GM21619 (cell line): Measurements from ENCODE around the gene IFT172.
A peak's percentile ranks its signal among the peaks of the same experiment; 100 is the strongest.
"Not testable (repeated sequence)": the region's sequence is repeated elsewhere in the genome, so short reads cannot be mapped to it uniquely, and the experiment has no call there.

Experiments used
- ATAC-seq: cut with Tn5 transposase; IDR thresholded peaks from one replicate; pipeline ENCODE4 v1.9.1; 2021; ENCODE audit not compliant: unreplicated experiment

IFT172 gene

DNA sequence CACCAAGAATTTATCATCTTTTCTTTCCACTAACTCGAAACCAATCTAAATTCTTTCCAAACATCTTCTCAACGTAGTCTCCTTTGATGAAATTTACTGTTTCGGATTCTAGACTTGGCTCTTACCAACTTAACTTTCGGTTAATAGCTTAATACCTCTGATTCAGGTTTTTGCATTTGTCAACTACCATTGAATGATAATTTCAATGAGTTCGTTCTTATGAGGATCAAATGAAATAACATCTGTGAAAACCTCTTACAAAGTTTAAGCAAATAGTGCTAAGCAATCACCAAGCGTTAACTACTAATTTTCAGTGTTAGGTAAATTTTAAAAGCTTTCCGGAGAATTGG, 61.7 kb downstream of the IFT172 start:
- ATAC-seq, result no peak

DNA sequence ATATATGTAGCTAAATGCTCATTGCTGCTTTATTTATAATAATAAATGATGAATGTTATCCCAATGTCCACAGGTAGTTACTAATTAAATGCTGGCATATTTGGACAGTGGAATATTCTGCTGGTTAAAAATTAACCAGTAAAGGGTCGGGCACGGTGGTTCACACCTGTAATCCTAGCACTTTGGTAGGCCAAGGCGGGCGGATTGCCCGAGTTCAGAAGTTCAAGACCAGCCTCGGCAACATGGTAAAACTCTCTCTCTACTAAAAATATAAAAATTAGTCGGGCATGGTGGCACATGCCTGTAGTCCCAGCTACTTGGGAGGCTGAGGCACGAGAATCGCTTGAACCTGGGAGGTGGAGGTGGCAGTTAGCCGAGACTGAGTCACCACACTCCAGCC, 64.5 kb downstream of the IFT172 start:
- ATAC-seq, result not testable (repeated sequence)

GRCh38 chr2:27422958-27423357, 66.6 kb downstream of the IFT172 start:
- no peak for ATAC-seq

DNA sequence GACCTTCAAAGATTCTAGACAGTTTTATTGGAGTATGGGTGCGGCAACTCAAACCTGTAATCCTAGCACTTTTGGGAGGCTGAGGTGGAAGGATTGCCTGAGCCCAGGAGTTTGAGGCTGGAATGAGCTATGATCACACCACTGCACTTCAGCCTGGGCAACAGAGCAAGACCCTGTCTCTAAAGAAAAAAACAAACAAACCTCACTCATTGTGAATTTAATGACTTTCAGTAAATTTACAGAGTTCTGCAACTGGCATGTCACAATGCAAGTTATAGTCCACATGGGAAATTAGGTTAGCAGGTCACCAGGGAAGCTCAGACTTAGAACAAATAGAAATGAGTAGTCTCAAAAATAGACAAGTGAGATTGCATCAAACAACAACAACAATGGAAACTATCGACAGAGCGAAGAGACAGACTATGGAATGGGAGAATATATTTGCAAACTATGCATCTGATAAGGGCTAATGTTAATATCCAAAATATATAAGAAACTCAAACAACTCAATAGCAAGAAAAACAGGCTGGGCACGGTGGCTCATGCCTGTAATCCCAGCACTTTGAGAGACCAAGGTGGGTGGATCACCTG, 67.8 kb downstream of the IFT172 start:
- ATAC-seq, result no peak

- ATAC-seq, result no peak
Observed at GRCh38 chr2:27420996-27421395, 68.5 kb downstream of the IFT172 start.

DNA sequence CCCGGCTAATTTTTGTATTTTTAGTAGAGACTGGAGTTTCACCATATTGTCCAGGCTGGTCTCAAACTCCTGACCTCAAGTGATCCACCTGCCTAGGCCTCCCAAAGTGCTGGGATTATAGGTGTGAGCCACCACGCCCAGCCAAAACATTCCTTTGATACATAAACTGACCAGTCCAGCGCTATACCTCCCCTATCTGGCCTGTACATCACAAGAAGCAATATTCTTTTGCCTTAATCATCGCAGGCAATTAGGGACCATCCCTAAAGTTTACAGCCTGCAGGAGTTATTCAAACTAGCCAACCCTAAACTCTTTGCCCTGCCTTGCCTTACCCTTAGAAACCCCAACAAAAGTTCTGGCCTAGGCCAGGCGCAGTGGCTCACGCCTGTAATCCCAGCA, 73.4 kb downstream of the IFT172 start:
- no peak for ATAC-seq

DNA sequence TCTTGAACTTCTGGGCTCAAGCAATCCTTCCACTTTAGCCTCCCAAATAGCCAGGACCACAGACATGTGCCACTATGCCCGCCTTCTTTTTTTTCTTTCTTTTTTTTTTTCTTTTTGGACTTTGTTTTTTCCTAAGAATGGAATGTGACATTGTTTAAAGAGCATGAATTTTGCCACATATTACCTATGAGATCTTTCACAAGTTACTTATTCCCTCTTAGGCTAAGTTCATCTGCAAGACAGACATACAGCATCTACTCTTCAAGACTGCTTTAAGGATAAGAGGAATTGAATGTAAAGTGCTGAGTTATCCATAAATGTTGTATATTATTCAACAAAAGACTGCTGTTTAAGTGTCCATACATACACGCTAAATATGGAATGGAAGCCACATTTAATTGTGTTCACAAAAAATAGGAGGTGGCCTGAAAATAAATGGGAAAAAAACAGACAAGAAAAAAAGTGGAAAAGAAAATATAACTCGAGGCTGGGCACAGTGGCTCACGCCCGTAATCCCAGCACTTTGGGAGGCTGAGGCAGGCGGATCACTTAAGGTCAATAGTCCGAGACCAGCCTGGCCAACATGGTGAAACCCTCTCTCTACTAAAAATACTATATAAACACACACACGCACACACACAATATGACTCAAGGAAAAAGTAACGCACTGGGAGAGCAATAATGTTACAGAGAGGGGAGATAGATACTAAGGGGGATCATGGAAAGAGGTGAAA, 77.0 kb downstream of the IFT172 start:
- no peak for ATAC-seq

DNA sequence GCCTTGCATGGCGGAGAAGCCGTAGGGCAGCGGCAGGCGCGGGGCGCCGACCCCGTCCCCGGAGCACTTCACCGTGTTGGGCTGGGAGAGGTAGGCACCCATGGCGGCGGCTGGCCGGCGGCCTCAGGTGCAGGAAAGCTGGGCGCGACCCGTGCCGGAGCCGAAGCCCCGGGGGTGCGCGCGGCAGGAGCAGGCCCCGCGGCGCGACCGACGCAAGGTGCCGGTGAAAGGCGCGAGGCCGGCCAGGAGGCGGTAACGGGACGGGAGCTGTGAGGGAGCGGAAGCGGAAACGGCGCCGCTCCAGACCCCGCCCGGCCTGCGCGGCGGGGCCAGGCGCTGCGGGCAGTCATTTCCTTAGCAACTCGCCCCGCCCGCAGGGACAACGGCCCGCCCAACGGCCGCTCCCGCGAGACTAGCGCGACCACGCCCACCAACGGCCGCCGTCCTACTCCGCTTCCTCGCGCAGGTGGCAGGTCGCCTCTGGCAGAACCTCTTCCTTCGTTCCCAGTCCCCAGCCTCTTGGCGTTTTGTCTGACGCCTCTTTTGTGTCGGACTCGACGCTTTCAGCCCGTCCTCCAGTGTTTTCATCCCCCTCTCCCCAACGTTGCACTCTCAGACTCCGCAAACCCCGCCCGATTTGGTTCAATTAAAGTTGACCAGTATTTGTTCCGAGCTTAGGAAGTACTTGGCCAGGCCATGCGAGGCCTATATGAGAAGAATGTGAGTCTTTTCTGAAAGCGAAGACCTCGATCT, 80.0 kb downstream of the IFT172 start, which contains the start of gene PPM1G:
TSS of gene PPM1G (minus strand) at position 271 of the 753 bp plus-strand sequence. CDS start at position 102, 169 bp downstream.
- ATAC-seq, result peak; percentile 94

DNA sequence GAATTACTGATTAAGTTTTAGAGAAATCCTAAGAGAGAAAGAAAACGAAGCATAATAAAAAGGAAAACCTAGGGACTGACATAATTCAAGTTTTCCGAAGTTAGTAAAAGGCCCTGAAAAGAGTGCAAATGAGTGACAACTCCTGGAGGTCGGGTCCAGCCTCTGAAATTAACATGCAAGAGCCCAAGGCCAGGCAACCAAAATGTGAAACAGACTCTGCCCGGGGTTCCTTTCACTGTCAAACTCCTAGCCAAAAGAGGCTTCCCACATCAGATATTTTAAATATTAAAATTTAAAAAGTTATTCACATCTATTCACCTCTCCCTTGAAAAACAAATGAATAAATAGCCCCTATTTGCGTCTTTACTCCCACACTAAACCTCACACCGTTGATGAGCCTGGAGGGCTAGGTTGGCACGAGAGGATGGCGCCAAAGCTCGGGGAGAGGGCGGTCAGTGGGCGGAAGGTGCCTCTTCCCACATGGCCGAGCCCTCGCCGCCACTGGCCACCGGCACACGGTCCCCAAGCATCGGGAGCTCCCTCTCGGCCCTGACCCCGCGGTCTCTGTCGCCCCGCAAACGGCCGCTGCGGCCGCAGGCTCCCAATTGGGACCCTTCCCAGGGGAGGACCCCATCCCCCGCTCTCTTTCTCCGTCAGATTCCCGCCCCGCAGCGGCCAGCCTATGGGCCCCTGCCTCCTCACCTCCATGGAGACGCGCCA, 80.8 kb downstream of the IFT172 start:
- peak; percentile 32 for ATAC-seq

DNA sequence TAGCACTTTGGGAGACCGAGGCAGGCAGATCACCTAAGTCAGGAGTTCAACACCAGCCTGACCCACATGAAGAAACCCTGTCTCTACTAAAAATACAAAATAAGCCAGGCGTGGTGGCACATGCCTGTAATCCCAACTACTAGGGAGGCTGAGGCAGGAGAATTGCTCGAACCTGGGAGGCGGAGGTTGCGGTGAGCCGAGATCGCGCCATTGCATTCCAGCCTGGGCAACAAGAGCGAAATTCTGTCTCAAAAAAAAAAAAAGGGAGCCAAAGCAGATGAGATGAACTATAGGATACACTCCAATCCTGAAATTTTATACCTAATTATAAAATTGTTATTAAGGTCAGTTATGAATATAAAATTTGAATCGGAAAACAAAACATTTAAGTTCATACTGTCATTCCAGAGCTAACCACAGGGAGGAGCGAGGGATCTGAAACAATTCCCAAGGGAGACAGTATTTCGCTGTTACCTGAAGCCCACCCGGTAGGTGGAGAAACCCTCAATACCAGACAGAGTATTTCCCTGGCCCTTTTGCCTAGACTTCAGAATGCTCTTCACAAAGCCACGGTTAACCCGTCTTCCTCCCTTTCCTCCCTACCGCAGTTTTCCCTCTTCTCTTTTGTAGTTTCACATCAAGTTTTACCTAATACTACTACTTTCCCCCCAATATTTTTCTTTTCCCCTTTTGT, 81.6 kb downstream of the IFT172 start:
- ATAC-seq, result no peak

- ATAC-seq, result no peak
Observed at GRCh38 chr2:27400348-27401135, 89.0 kb downstream of the IFT172 start.

DNA sequence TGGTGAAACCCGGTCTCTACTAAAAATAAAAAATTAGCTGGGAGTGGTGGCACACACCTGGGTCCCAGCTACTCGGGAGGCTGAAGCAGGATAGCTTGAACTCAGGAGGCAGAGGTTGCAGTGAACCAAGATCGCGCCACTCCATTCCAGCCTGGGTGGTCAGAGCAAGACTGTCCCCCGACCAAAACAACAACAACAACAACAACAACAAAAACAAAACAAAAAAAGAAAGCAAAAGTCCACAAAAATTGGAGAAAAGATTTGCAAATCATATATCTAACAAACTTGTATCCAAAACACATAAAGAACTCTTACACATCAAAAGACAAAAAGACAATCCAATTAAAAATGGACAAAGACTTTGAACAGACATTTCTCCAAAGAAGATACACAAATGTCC, 90.6 kb downstream of the IFT172 start:
- no peak for ATAC-seq
